MM.1S (cell line): Measurements from ENCODE around the gene PKDCC.
A peak's percentile ranks its signal among the peaks of the same experiment; 100 is the strongest.

Experiments
- DNase-seq: peaks from one replicate; pipeline ENCODE4 v3.0.0-alpha.2; 2015
- H2AFZ ChIP-seq: fragments of 300-600 bp; sonication (generic); 2 replicates; pipeline ENCODE4 v1.6.0; 2016; ENCODE audit warnings: antibody characterized with exemption, low read length
- H3F3A ChIP-seq: fragments of 300-600 bp; sonication (generic); 2 replicates; pipeline ENCODE4 v1.6.1; 2016; ENCODE audit warnings: mild to moderate bottlenecking, antibody characterized with exemption, low read length, moderate library complexity, mixed read lengths; ENCODE audit not compliant: insufficient read depth
- H3K27ac ChIP-seq: fragments of 300-600 bp; sonication (generic); 2 replicates; pipeline ENCODE4 v1.5.1; 2016; ENCODE audit warnings: mild to moderate bottlenecking, low read length
- H3K27me3 ChIP-seq: fragments of 300-600 bp; sonication (generic); replicated peaks from 2 replicates; pipeline ENCODE4 v1.6.0; 2016; ENCODE audit warnings: low read length; ENCODE audit not compliant: insufficient read depth
- H3K36me3 ChIP-seq: fragments of 300-600 bp; sonication (generic); replicated peaks from 2 replicates; pipeline ENCODE4 v1.6.1; 2016; ENCODE audit warnings: mild to moderate bottlenecking, low read length, mixed read lengths; ENCODE audit not compliant: insufficient read depth
- H3K4me1 ChIP-seq: fragments of 300-600 bp; sonication (generic); 2 replicates; pipeline ENCODE4 v1.6.1; 2016; ENCODE audit warnings: low read length, mixed read lengths
- H3K4me2 ChIP-seq: fragments of 300-600 bp; sonication (generic); 2 replicates; pipeline ENCODE4 v1.6.0; 2016; ENCODE audit warnings: low read depth, low read length
- H3K4me3 ChIP-seq: fragments of 300-600 bp; sonication (generic); 2 replicates; pipeline ENCODE4 v1.5.1; 2016; ENCODE audit warnings: low read length, mixed read lengths
- H3K79me2 ChIP-seq: fragments of 300-600 bp; sonication (generic); 2 replicates; pipeline ENCODE4 v1.6.1; 2016; ENCODE audit warnings: mixed run types, low read length, mixed read lengths
- H3K9ac ChIP-seq: fragments of 300-600 bp; sonication (generic); 2 replicates; pipeline ENCODE4 v1.6.1; 2016; ENCODE audit warnings: low read length, mixed read lengths
- H3K9me2 ChIP-seq: fragments of 300-600 bp; sonication (generic); replicated peaks from 2 replicates; pipeline ENCODE4 v1.6.1; 2016; ENCODE audit warnings: mild to moderate bottlenecking, low read length, mixed read lengths; ENCODE audit not compliant: insufficient read depth
- H3K9me3 ChIP-seq: fragments of 300-600 bp; sonication (generic); replicated peaks from 2 replicates; pipeline ENCODE4 v1.6.1; 2016; ENCODE audit warnings: mild to moderate bottlenecking, low read length, mixed read lengths; ENCODE audit not compliant: insufficient read depth
- H4K20me1 ChIP-seq: fragments of 300-600 bp; sonication (generic); 2 replicates; pipeline ENCODE4 v1.6.1; 2016; ENCODE audit warnings: mild to moderate bottlenecking, low read length, moderate library complexity, mixed read lengths; ENCODE audit not compliant: insufficient read depth
- CTCF ChIP-seq: fragments of 300-600 bp; sonication (generic); IDR thresholded peaks from 2 replicates; pipeline ENCODE4 v1.5.1; 2016; ENCODE audit warnings: antibody characterized with exemption, low read length, mixed read lengths
- EZH2 ChIP-seq: fragments of 300-600 bp; sonication (generic); optimal IDR thresholded peaks from 2 replicates; pipeline ENCODE3; 2017; ENCODE audit warnings: low read depth, mild to moderate bottlenecking, antibody characterized with exemption, low read length, mixed read lengths
- EZH2phosphoT487 ChIP-seq: fragments of 300-600 bp; sonication (generic); IDR thresholded peaks from 2 replicates; pipeline ENCODE4 v1.6.1; 2018; ENCODE audit warnings: antibody characterized with exemption, low read length

The PKDCC gene

GRCh38 chr2:42047488-42048298, at the start of gene PKDCC:
PKDCC (plus strand) TSS chr2:42048021; CDS start chr2:42048200, 179 bp downstream.
- Histone ChIP-seq H3K9me2 (no peaks in the 10 kb centered on the region), H4K20me1 (no peaks in the 10 kb centered on the region), H3K4me3 (peak within 1 kb of the TSS; percentile 64), H3K9ac (peak within 1 kb of the TSS; percentile 12; the same call in 1 of the 2 replicates), H3F3A (no peaks in the 10 kb centered on the region), H3K79me2 (no peaks in the 10 kb centered on the region), H3K4me2 (peak within 1 kb of the TSS; percentile 95), H2AFZ (peak within 1 kb of the TSS; percentile 63), H3K4me1 (no peaks in the 10 kb centered on the region), H3K27ac (no peak within 1 kb of the TSS), H3K9me3 (no peaks in the 10 kb centered on the region), H3K27me3 (peaks cover 4% of the 10 kb centered on the region; the same call in 1 of the 2 replicates), H3K36me3 (no peaks in the 10 kb centered on the region)
- TF ChIP-seq EZH2, result no peak
- peak; percentile 82 for DNase-seq

GRCh38 chr2:41998186-41999127, 49.4 kb upstream of the PKDCC start:
- Histone ChIP-seq H3K4me2 (no peak overlapping the region), H3K9me2 (no peaks in the 10 kb centered on the region), H3K27me3 (no peaks in the 10 kb centered on the region), H3K9ac (no peak overlapping the region), H2AFZ (no peak overlapping the region), H3K27ac (no peak overlapping the region), H3K4me3 (no peak overlapping the region), H3F3A (no peaks in the 10 kb centered on the region), H3K4me1 (no peaks in the 10 kb centered on the region), H3K36me3 (no peaks in the 10 kb centered on the region), H3K79me2 (no peaks in the 10 kb centered on the region), H3K9me3 (no peaks in the 10 kb centered on the region), H4K20me1 (no peaks in the 10 kb centered on the region)
- no peak for DNase-seq
- TF ChIP-seq EZH2phosphoT487, result no peak
- no peak for TF ChIP-seq CTCF
- no peak for TF ChIP-seq EZH2

GRCh38 chr2:41999128-41999480, 48.7 kb upstream of the PKDCC start:
- no peaks in the 10 kb centered on the region for H3K36me3 ChIP-seq
- no peak overlapping the region for H3K9ac ChIP-seq
- H3K4me1 ChIP-seq, result no peaks in the 10 kb centered on the region
- no peak for DNase-seq
- no peak overlapping the region for H3K4me2 ChIP-seq
- no peak for TF ChIP-seq EZH2
- TF ChIP-seq EZH2phosphoT487, result no peak
- no peak for TF ChIP-seq CTCF
- no peaks in the 10 kb centered on the region for H3K9me3 ChIP-seq
- no peak overlapping the region for H3K27ac ChIP-seq
- H3K4me3 ChIP-seq, result no peak overlapping the region
- H3K9me2 ChIP-seq, result no peaks in the 10 kb centered on the region
- no peaks in the 10 kb centered on the region for H3F3A ChIP-seq
- H4K20me1 ChIP-seq, result no peaks in the 10 kb centered on the region
- no peaks in the 10 kb centered on the region for H3K27me3 ChIP-seq
- no peaks in the 10 kb centered on the region for H3K79me2 ChIP-seq
- H2AFZ ChIP-seq, result no peak overlapping the region
